ENCODE measurements around the gene GSTM3. TPM values are rescaled to one million over a fixed set of nuclear protein-coding genes. Genes with fewer than 3 reads are reported as not detected.

GSTM3 gene
- total and polyA plus RNA-seq, 10 of the 15 experiments (the other 5 are each of a cell fraction or from before 2014, with no cell fraction given), result not detected

- POLR2A ChIA-PET, result no interaction called here
- TF ChIP-seq SREBF1 (IDR thresholded peaks at IDR 0.05; ENCODE audit: low read length) (no peak), ATF7 (IDR thresholded peaks at IDR 0.05; ENCODE audit: low read depth) (no peak), USF2 (IDR thresholded peaks at IDR 0.05; ENCODE audit: borderline replicate concordance, low read depth, low read length) (no peak), FOS (IDR thresholded peaks at IDR 0.05; ENCODE audit: borderline replicate concordance, extremely low read depth, insufficient read length) (no peak), CUX1 (IDR thresholded peaks at IDR 0.05; ENCODE audit: insufficient replicate concordance, low read depth, low read length) (no peak), LARP7 (IDR thresholded peaks at IDR 0.05) (no peak), RAD21 (IDR thresholded peaks at IDR 0.05; ENCODE audit: insufficient read depth, low read depth, low read length) (no peak), PML (IDR thresholded peaks at IDR 0.05; ENCODE audit: low read length) (no peak), SUZ12 (IDR thresholded peaks at IDR 0.05; ENCODE audit: unreplicated experiment) (no peak)
- in situ Hi-C loops (cut with MboI) (no loop called here), intact Hi-C loops (cut with micrococcal nuclease; ENCODE audit: unreplicated experiment) (no loop called here)
- H3K4me2 ChIP-seq (ENCODE audit: control insufficient read depth, insufficient read depth), result no peak overlapping the region
- H3K9ac ChIP-seq (ENCODE audit: control insufficient read depth, insufficient read depth, low read length), result no peak overlapping the region
- H3K79me2 ChIP-seq (ENCODE audit: control insufficient read depth, insufficient read depth, low read length), result no peaks in the 10 kb centered on the region
- H2AFZ ChIP-seq (ENCODE audit: control insufficient read depth, low read depth, low read length), result no peak overlapping the region
- H3K4me3 ChIP-seq, result no peak overlapping the region
- ATAC-seq (no peak), FAIRE-seq (no peak), DNase-seq (ENCODE audit: low read depth, low spot score) (no peak)
- no peaks in the 10 kb centered on the region; the same call in 2 of the 3 replicates for H3K9me3 ChIP-seq (replicated peaks; ENCODE audit: control insufficient read depth, insufficient read depth, low read length)
- no peaks in the 10 kb centered on the region for H3K36me3 ChIP-seq (ENCODE audit: control insufficient read depth in 2 of 2, insufficient read depth in 2 of 2, low read length in 1 of 2)
- SMC1A ChIA-PET (ENCODE audit: uncharacterized antibody, unreplicated experiment), result no interaction called here
- BruUV-seq (replicated peaks), result no TSS peak
- WGBS (ENCODE audit: insufficient coverage, insufficient replicate concordance, low lambda C conversion rate, missing lambda C conversion rate), result 78% methylated on average over 5 of the region's 5 CpGs
- no peaks in the 10 kb centered on the region for H4K20me1 ChIP-seq (ENCODE audit: control insufficient read depth, insufficient read depth)
- RAD21 ChIA-PET (ENCODE audit: unreplicated experiment), result interaction anchor here (0.7 to 2.0 kb wide), 3 partner anchors 57 to 267 kb away, joined by 3 to 6 read pairs (median 4); partner anchors contain the start of gene AHCYL1
- H3K4me1 ChIP-seq (ENCODE audit: control insufficient read depth, insufficient read depth, low read length), result peaks cover 11% of the 10 kb centered on the region
- no peak overlapping the region for H3K27ac ChIP-seq (ENCODE audit: control insufficient read depth, insufficient read depth)
- CTCF ChIA-PET, result interaction anchor here (0.7 to 2.4 kb wide), 5 partner anchors 55 to 266 kb away, joined by 3 to 11 read pairs (median 4); partner anchors contain the start of gene AHCYL1
- no peaks in the 10 kb centered on the region for H3K27me3 ChIP-seq (replicated peaks in 1 of 2; ENCODE audit: control insufficient read depth in 2 of 2, insufficient read depth in 2 of 2, low read length in 1 of 2)
Observed at GRCh38 chr1:109717729-109718128, 23.1 kb downstream of the GSTM3 start.

All from GM12878 (cell line).